ENCODE measurements around the gene BICRAL. TPM values are rescaled to one million over a fixed set of nuclear protein-coding genes. Genes with fewer than 3 reads are reported as not detected.

The BICRAL gene
- total RNA-seq, 3 donors from 2014 or later (not counting 1 experiment from before 2014, with no cell fraction given): 31.1 to 43.4 (median 37.1) TPM

DNA sequence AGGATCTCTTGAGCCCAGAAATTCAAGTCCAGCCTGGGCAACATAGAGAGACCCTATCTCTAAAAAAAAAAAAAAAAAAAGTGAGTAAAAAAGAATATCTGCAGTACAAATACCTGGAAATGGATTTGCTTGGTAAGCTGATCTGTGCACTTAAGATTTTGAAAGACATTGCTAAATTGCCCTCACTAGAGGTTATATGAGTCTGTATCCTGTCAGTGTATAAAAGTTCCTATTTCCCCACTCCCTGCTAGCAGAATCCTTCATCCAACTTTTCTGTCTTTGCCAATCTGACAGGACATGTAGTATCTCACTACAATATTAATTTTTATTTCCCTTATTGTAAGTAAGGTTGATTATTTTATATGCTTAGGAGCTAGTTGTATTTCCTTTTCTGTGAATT is 36.1 kb downstream of the BICRAL start:
- intact Hi-C loops (cut with micrococcal nuclease): no loop called here

DNA sequence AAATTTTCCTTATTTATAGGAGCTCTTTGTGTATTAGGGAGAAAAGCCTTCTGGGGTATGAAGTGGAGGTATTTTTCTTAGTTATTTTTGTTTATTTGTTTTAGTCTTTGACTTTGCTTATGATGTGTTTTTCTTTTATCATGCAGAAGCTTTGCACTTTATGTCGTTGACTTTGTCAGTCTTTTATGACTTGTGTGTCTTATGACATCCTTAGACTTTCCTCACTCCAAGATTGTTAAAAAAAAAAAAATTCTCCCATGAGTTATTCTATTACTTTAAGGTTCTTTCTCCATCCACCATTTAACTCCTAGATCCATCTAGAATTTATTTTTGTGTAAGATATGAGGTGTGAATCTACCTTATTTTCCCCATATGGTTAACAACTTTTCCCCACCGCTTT is 36.6 kb downstream of the BICRAL start:
- H3K36me3 ChIP-seq (ENCODE audit: control insufficient read depth, insufficient read depth, low read length): peaks cover 10% of the 10 kb centered on the region
- no peaks in the 10 kb centered on the region for H3K27me3 ChIP-seq (ENCODE audit: control insufficient read depth, insufficient read depth, low read length)
- Mint-ChIP-seq H3K4me1 (peaks cover 19 to 20% of the 10 kb centered on the region in 2 donors), H3K9me3 (no peaks in the 10 kb centered on the region), H3K27ac (peak overlapping the region; percentile 46 to 63), H3K27me3 (ENCODE audit: low read depth in 2 of 2) (no peaks in the 10 kb centered on the region), H3K36me3 (no peaks in the 10 kb centered on the region), H3K4me3 (no peak overlapping the region)
- no peaks in the 10 kb centered on the region for H3K9me3 ChIP-seq (ENCODE audit: control insufficient read depth, insufficient read depth, low read length)
- DNase-seq: no peak
- H3K27ac ChIP-seq (ENCODE audit: low read length): no peak overlapping the region
- 86% methylated on average over 1 of the region's 2 CpGs for whole genome bisulfite sequencing (ENCODE audit: insufficient coverage)
- H3K4me3 ChIP-seq (ENCODE audit: low read length): no peak overlapping the region
- no peak for ATAC-seq
- intact Hi-C loops (cut with micrococcal nuclease): no loop called here
- TF ChIP-seq, protein P1, sequence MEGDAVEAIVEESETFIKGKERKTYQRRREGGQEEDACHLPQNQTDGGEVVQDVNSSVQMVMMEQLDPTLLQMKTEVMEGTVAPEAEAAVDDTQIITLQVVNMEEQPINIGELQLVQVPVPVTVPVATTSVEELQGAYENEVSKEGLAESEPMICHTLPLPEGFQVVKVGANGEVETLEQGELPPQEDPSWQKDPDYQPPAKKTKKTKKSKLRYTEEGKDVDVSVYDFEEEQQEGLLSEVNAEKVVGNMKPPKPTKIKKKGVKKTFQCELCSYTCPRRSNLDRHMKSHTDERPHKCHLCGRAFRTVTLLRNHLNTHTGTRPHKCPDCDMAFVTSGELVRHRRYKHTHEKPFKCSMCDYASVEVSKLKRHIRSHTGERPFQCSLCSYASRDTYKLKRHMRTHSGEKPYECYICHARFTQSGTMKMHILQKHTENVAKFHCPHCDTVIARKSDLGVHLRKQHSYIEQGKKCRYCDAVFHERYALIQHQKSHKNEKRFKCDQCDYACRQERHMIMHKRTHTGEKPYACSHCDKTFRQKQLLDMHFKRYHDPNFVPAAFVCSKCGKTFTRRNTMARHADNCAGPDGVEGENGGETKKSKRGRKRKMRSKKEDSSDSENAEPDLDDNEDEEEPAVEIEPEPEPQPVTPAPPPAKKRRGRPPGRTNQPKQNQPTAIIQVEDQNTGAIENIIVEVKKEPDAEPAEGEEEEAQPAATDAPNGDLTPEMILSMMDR (IDR thresholded peaks at IDR 0.05): no peak
- peaks cover 8% of the 10 kb centered on the region for H3K4me1 ChIP-seq (ENCODE audit: control insufficient read depth, insufficient read depth, low read length)

More for the DNA sequence above, 36.1 kb downstream of the BICRAL start:
- Mint-ChIP-seq H3K27ac (peak overlapping the region in 1 of 2 donors; percentile 46), H3K9me3 (no peaks in the 10 kb centered on the region), H3K4me3 (no peak overlapping the region), H3K4me1 (peaks cover 19 to 20% of the 10 kb centered on the region in 2 donors), H3K27me3 (ENCODE audit: low read depth in 2 of 2) (no peaks in the 10 kb centered on the region), H3K36me3 (no peaks in the 10 kb centered on the region)
- ATAC-seq (no peak), DNase-seq (no peak)
- peaks cover 8% of the 10 kb centered on the region for H3K4me1 ChIP-seq (ENCODE audit: control insufficient read depth, insufficient read depth, low read length)
- TF ChIP-seq, protein P1 (IDR thresholded peaks at IDR 0.05): no peak
- H3K27ac ChIP-seq (ENCODE audit: low read length): no peak overlapping the region
- no peaks in the 10 kb centered on the region for H3K9me3 ChIP-seq (ENCODE audit: control insufficient read depth, insufficient read depth, low read length)
- peaks cover 7% of the 10 kb centered on the region for H3K36me3 ChIP-seq (ENCODE audit: control insufficient read depth, insufficient read depth, low read length)
- H3K27me3 ChIP-seq (ENCODE audit: control insufficient read depth, insufficient read depth, low read length): no peaks in the 10 kb centered on the region
- H3K4me3 ChIP-seq (ENCODE audit: low read length): no peak overlapping the region

DNA sequence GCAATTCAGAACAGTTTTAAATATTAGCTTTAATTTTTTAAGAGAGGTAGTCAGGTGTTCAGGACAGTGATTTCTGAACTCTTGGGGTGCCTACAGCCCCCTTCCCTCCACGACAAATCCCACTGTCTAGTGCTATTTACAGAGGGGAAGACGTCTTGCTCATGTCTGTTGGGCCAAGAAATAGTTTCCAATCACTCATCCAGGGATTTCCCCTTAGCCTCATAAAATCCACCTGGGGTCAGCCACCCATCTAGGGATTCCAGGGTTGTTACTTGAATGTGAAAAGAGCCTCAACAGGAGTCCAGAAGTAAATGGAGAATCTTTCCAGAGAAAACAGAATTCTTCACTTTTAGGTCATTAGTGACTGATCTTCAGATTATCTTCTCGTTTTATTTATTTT is 37.0 kb downstream of the BICRAL start:
- TF ChIP-seq, protein P1 (IDR thresholded peaks at IDR 0.05): no peak
- Mint-ChIP-seq H3K4me1 (peaks cover 19 to 20% of the 10 kb centered on the region in 2 donors), H3K9me3 (no peaks in the 10 kb centered on the region), H3K4me3 (no peak overlapping the region), H3K27ac (peak overlapping the region; percentile 46 to 63), H3K27me3 (ENCODE audit: low read depth in 2 of 2) (no peaks in the 10 kb centered on the region), H3K36me3 (no peaks in the 10 kb centered on the region)
- DNase-seq (no peak), ATAC-seq (no peak)
- no peak overlapping the region for H3K27ac ChIP-seq (ENCODE audit: low read length)
- peaks cover 8% of the 10 kb centered on the region for H3K4me1 ChIP-seq (ENCODE audit: control insufficient read depth, insufficient read depth, low read length)
- intact Hi-C loops (cut with micrococcal nuclease): no loop called here
- H3K4me3 ChIP-seq (ENCODE audit: low read length): no peak overlapping the region
- 75% methylated on average over 2 of the region's 3 CpGs for WGBS (ENCODE audit: insufficient coverage)
- H3K36me3 ChIP-seq (ENCODE audit: control insufficient read depth, insufficient read depth, low read length): peaks cover 15% of the 10 kb centered on the region
- no peaks in the 10 kb centered on the region for H3K27me3 ChIP-seq (ENCODE audit: control insufficient read depth, insufficient read depth, low read length)
- H3K9me3 ChIP-seq (ENCODE audit: control insufficient read depth, insufficient read depth, low read length): no peaks in the 10 kb centered on the region

Data from natural killer cell (primary cell).